GM23248 (cell line): ENCODE results near the gene CFAP92.

ENCODE experiments used
- EZH2 ChIP-seq: fragments of 200-600 bp; sonication (generic); IDR thresholded peaks from 2 replicates; pipeline ENCODE4 v1.6.1; 2018; ENCODE audit warnings: antibody characterized with exemption, mild to moderate bottlenecking; ENCODE audit not compliant: insufficient read depth, poor library complexity, severe bottlenecking
- EZH2phosphoT487 ChIP-seq: fragments of 200-600 bp; sonication (generic); IDR thresholded peaks from 2 replicates; pipeline ENCODE4 v1.6.1; 2018; ENCODE audit warnings: antibody characterized with exemption, moderate library complexity, mild to moderate bottlenecking, low read depth; ENCODE audit not compliant: insufficient read depth

- TF ChIP-seq EZH2phosphoT487: no peak
- no peak for TF ChIP-seq EZH2
Observed at GRCh38 chr3:129025691-129026435, 32.0 kb upstream of the CFAP92 start.
